Right lobe of liver (tissue), 4 donors: ENCODE measurements around the gene SYNE2.

Source experiments
- CTCF ChIP-seq, 4 donors: fragments of 200-600 bp in 3 of 4; fragments of 450-650 bp in 1 of 4; IDR thresholded peaks; one replicate each; pipeline versions ENCODE4 v1.5.1 to v1.8.0; 2016 to 2022; ENCODE audit warnings: antibody characterized with exemption in 4 of 4, mild to moderate bottlenecking in 2 of 4
- POLR2A ChIP-seq: fragments of 450-650 bp; IDR thresholded peaks from one replicate; pipeline ENCODE4 v1.6.1; 2017; ENCODE audit warnings: antibody characterized with exemption, mild to moderate bottlenecking
- donor health status: DM: no; HTN: no; CAD: no.
- donor health status: DM: no; HTN: no; CAD: no.
- donor health status: DM: no; HTN: yes; CAD: no.

- no peak for TF ChIP-seq CTCF (IDR thresholded peaks at IDR 0.05)
- TF ChIP-seq POLR2A, result no peak
Observed at GRCh38 chr14:63905370-63905769, 52.6 kb downstream of the SYNE2 start.
